DOHH2 (cell line): ENCODE results near the gene TTC13.

Experiments used
- CTCF ChIP-seq: fragments of 200-600 bp; sonication (generic); IDR thresholded peaks from one replicate; pipeline ENCODE4 v1.5.1; 2014; ENCODE audit warnings: antibody characterized with exemption, mild to moderate bottlenecking, low read depth, low read length; ENCODE audit not compliant: poor library complexity, severe bottlenecking
- EZH2phosphoT487 ChIP-seq: fragments of 200-600 bp; sonication (generic); IDR thresholded peaks from 2 replicates; pipeline ENCODE4 v1.6.1; 2017; ENCODE audit warnings: borderline replicate concordance, mild to moderate bottlenecking, antibody characterized with exemption, low read length, moderate library complexity, mixed read lengths

- no peak for TF ChIP-seq CTCF
- TF ChIP-seq EZH2phosphoT487, result no peak
Measured at GRCh38 chr1:230878591-230878990, 100.1 kb downstream of the TTC13 start.
